A549 (cell line): Measurements from ENCODE around the gene HTRA3. TPM values are rescaled to one million over a fixed set of nuclear protein-coding genes. Genes with fewer than 3 reads are reported as not detected.

ENCODE experiments used
- ATAC-seq, 2 experiments: fragments of 200-7000 bp in 1 of 2; fragments of >200 bp in 1 of 2; cut with Nextera tagmentation in 1 of 2; cut with Tn5 transposase in 1 of 2; 3 replicates each; pipeline versions ENCODE4 v1.8.0 to v1.9.1; 2018 to 2020; ENCODE audit warnings: mild to moderate bottlenecking in 1 of 2, moderate library complexity in 1 of 2
- CTCF ChIA-PET: fragments of 300-600 bp; sonication (Branson Sonifier 250); formaldehyde crosslinking; extraction: SDS; loops from one replicate; lab custom pipeline; 2021; ENCODE audit warnings: antibody characterized with exemption, inconsistent platforms; lab: Yijun Ruan, JAX
- POLR2A ChIA-PET: fragments of 350-600 bp; formaldehyde crosslinking; extraction: SDS; loops from one replicate; lab custom pipeline; 2021; ENCODE audit warnings: antibody characterized with exemption, inconsistent platforms; lab: Yijun Ruan, JAX
- DNase-seq, 2 experiments: peaks; one replicate each; pipeline versions ENCODE4 v3.0.0 to v3.0.0-alpha.2; 2011 to 2016; ENCODE audit warnings: low read depth in 1 of 2, low spot score in 1 of 2
- FAIRE-seq: peaks from 2 replicates; lab custom pipeline; 2011; peaks lifted over from hg19 to GRCh38; lab: Jason Lieb, UNC
- H3K27ac ChIP-seq, 2 experiments: fragments of >200 bp; sonication (Bioruptor Twin); formaldehyde crosslinking; 3 replicates each; pipeline ENCODE4 v1.5.1; 2016 to 2017
- H3K4me1 ChIP-seq: fragments of >200 bp; sonication (Bioruptor Twin); formaldehyde crosslinking; 3 replicates; pipeline ENCODE4 v1.6.1; 2016
- H3K4me2 ChIP-seq: fragments of >200 bp; sonication (Bioruptor Twin); formaldehyde crosslinking; 3 replicates; pipeline ENCODE4 v1.6.1; 2016
- H3K4me3 ChIP-seq: fragments of >200 bp; sonication (Bioruptor Twin); formaldehyde crosslinking; 3 replicates; pipeline ENCODE4 v1.5.1; 2016
- H3K9me3 ChIP-seq: fragments of >200 bp; sonication (Bioruptor Twin); formaldehyde crosslinking; 3 replicates; pipeline ENCODE4 v1.6.1; 2016
- CBX2 ChIP-seq: fragments of 200-600 bp; sonication (generic); IDR thresholded peaks from 2 replicates; pipeline ENCODE4 v1.6.1; 2016; ENCODE audit warnings: low read depth, mild to moderate bottlenecking, borderline replicate concordance
- CHD4 ChIP-seq: fragments of 200-600 bp; sonication (generic); IDR thresholded peaks from 2 replicates; pipeline ENCODE4 v1.6.1; 2016; ENCODE audit warnings: antibody characterized with exemption, mild to moderate bottlenecking, borderline replicate concordance
- EHF ChIP-seq: fragments of 250-450 bp; sonication (Bioruptor Pico); IDR thresholded peaks from 2 replicates; pipeline ENCODE4 v1.5.0; 2020; ENCODE audit warnings: mild to moderate bottlenecking
- EHMT2 ChIP-seq: fragments of 200-600 bp; sonication (generic); IDR thresholded peaks from 2 replicates; pipeline ENCODE4 v1.6.1; 2016; ENCODE audit warnings: antibody characterized with exemption, low read depth, mild to moderate bottlenecking, moderate library complexity
- EP300 ChIP-seq, 2 experiments: fragments of >200 bp; sonication (Bioruptor Twin); formaldehyde crosslinking; IDR thresholded peaks; 2 replicates in 1 of 2; 3 replicates in 1 of 2; pipeline ENCODE4 v1.6.1; 2016 to 2017
- KDM1A ChIP-seq: fragments of 200-600 bp; sonication (generic); IDR thresholded peaks from 2 replicates; pipeline ENCODE4 v1.6.1; 2016; ENCODE audit warnings: low read depth, mild to moderate bottlenecking
- MAFK ChIP-seq: fragments of 450-650 bp; IDR thresholded peaks from 2 replicates; pipeline ENCODE4 v1.6.1; 2014; ENCODE audit not compliant: partially characterized antibody
- MAZ ChIP-seq: fragments of 150-350 bp; IDR thresholded peaks from 2 replicates; pipeline ENCODE4 v1.6.1; 2014; ENCODE audit warnings: antibody characterized with exemption, low read depth, low read length, borderline replicate concordance
- NFE2L2 ChIP-seq: fragments of 150-350 bp; conservative IDR thresholded peaks from 2 replicates; pipeline ENCODE4 v1.6.1; 2014; ENCODE audit warnings: low read length
- NPAS2 ChIP-seq: fragments of 250-450 bp; sonication (Bioruptor Pico); IDR thresholded peaks from 2 replicates; pipeline ENCODE4 v1.8.0; 2022; ENCODE audit warnings: mild to moderate bottlenecking, moderate library complexity, borderline replicate concordance
- POLR2A ChIP-seq: IDR thresholded peaks from 2 replicates; pipeline ENCODE4 v1.6.1; 2012; ENCODE audit warnings: mild to moderate bottlenecking, low read length
- POLR2AphosphoS2 ChIP-seq: conservative IDR thresholded peaks from 2 replicates; pipeline ENCODE4 v1.6.1; 2012; ENCODE audit warnings: low read length, improper control_type of control experiment, inconsistent platforms
- RAD21 ChIP-seq, 2 experiments: fragments of >200 bp in 1 of 2; sonication (Bioruptor Twin) in 1 of 2; formaldehyde crosslinking in 1 of 2; IDR thresholded peaks in 1 of 2; conservative IDR thresholded peaks in 1 of 2; 2 replicates in 1 of 2; 3 replicates in 1 of 2; pipeline ENCODE4 v1.6.1; 2012 to 2018; ENCODE audit warnings: inconsistent platforms in 1 of 2
- RCOR1 ChIP-seq: fragments of 150-350 bp; IDR thresholded peaks from 2 replicates; pipeline ENCODE4 v1.6.1; 2014; ENCODE audit warnings: antibody characterized with exemption, low read length, low read depth
- RNF2 ChIP-seq: fragments of 200-600 bp; sonication (generic); IDR thresholded peaks from 2 replicates; pipeline ENCODE4 v1.6.1; 2016; ENCODE audit warnings: low read depth, mild to moderate bottlenecking, antibody characterized with exemption, moderate library complexity, borderline replicate concordance
- TFCP2L1 ChIP-seq: fragments of 250-450 bp; sonication (Bioruptor Pico); IDR thresholded peaks from 2 replicates; pipeline ENCODE4 v1.5.0; 2021; ENCODE audit warnings: mild to moderate bottlenecking
- TP53 ChIP-seq: fragments of 250-450 bp; sonication (Bioruptor Pico); IDR thresholded peaks from 2 replicates; pipeline ENCODE4 v1.5.0; 2021; ENCODE audit warnings: mild to moderate bottlenecking, moderate library complexity
- ZC3H11A ChIP-seq: fragments of 450-650 bp; IDR thresholded peaks from 2 replicates; pipeline ENCODE4 v1.6.1; 2014; ENCODE audit warnings: antibody characterized with exemption, mild to moderate bottlenecking
- ZFP36 ChIP-seq: fragments of 450-650 bp; IDR thresholded peaks from 2 replicates; pipeline ENCODE4 v1.6.1; 2014; ENCODE audit warnings: borderline replicate concordance; ENCODE audit not compliant: partially characterized antibody
- ZSCAN20 ChIP-seq: fragments of 250-450 bp; sonication (Bioruptor Pico); IDR thresholded peaks from 2 replicates; pipeline ENCODE4 v1.8.0; 2022; ENCODE audit warnings: mild to moderate bottlenecking, moderate library complexity
- WGBS: methylation state at CpG from one replicate; pipeline ENCODE4 v1.1.6; 2017; ENCODE audit errors: missing lambda C conversion rate; 5-methylcytosine and 5-hydroxymethylcytosine counted together
- polyA plus RNA-seq, 4 experiments: library from polyadenylated mRNA; depleted of rRNA in 3 of 4; stranded (reverse); fragments of >200 nt; fragmentation: RNase III in 1 of 4; extraction: RNeasy Plus Mini Kit Qiagen cat#74134 plus additional on column Dnase treatment in 1 of 4; gene quantifications; 2 replicates in 3 of 4; 3 replicates in 1 of 4; pipeline ENCODE4 v1.2.3, GENCODE V29; 2011 to 2017
- TF ChIP-seq, protein P1 (sequence below): fragments of >200 bp; sonication (Bioruptor Twin); formaldehyde crosslinking; IDR thresholded peaks from 3 replicates; pipeline ENCODE4 v1.6.1; 2016
- TF ChIP-seq, protein P2 (sequence below): fragments of 450-650 bp; IDR thresholded peaks from 2 replicates; pipeline ENCODE4 v1.6.1; 2014; ENCODE audit warnings: antibody characterized with exemption
- TF ChIP-seq, protein P3 (sequence below): fragments of 200-600 bp; sonication (generic); IDR thresholded peaks from 2 replicates; pipeline ENCODE4 v1.6.1; 2016; ENCODE audit warnings: antibody characterized with exemption, mild to moderate bottlenecking, moderate library complexity
- TF ChIP-seq, protein P4 (sequence below): fragments of 150-350 bp; IDR thresholded peaks from 2 replicates; pipeline ENCODE4 v1.6.1; 2014; ENCODE audit warnings: low read depth, mild to moderate bottlenecking, low read length
- TF ChIP-seq, protein P5 (sequence below): IDR thresholded peaks from 2 replicates; pipeline ENCODE4 v1.6.1; 2012

HTRA3 gene
- polyA plus RNA-seq, 2 of the 4 experiments (the other 2 are of a cell fraction) = 4.6 to 7.4 TPM

DNA sequence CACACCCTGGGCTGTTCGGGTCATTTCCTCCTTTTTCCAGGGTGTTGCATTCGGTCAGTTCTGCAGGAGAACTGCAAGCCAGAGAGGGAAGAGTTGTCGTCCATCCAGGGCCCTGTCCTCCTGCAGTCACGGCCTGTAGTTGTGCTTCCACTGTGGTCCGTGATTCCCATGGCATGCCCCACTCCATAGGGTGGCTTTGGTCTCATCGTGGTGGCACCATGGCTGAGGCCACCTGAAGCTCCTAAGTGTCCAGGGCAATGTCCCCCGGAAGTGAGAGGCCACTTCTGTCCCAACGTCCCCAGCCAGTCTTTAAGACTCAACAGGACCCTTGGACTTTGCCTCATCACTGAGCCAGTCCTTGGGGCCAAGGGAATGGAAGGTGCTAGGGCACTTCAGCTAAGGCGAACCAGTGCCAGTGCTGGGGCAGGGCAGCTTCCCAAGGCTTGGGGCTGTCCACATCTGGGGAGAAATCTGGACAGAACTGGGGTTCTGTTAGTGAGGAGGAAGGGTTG, 83.7 kb downstream of the HTRA3 start (continued):
- TF ChIP-seq, protein P1, sequence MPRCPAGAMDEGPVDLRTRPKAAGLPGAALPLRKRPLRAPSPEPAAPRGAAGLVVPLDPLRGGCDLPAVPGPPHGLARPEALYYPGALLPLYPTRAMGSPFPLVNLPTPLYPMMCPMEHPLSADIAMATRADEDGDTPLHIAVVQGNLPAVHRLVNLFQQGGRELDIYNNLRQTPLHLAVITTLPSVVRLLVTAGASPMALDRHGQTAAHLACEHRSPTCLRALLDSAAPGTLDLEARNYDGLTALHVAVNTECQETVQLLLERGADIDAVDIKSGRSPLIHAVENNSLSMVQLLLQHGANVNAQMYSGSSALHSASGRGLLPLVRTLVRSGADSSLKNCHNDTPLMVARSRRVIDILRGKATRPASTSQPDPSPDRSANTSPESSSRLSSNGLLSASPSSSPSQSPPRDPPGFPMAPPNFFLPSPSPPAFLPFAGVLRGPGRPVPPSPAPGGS = no peak
- TF ChIP-seq, all 56 proteins: peak for 0

DNA sequence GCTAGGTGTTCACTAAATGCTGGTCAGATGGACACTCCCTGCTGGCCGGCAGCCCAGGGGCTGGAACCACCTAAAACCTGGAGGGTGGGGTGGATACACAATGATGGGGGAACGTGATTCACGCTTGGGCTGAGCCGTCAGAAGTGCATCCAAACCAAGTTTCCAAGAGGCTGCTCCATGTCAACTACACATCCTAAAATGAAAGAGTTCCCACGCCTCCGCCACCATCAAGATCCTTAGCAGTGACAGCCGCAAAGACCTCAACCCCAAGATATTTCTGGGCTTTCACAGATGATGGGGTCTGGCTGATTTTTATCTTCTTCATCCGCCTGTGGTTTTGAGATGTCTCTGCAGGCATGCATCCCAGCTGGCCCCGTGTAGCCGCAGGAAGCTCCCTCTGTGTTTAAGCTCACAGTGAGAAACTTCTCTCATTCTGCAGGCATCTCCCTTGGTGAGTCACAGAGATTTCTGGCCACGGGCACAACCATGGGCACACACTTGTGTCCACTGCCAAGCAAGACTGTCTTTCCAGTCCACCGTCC, 84.4 kb downstream of the HTRA3 start:
- FAIRE-seq (no peak), ATAC-seq (no peak), DNase-seq (no peak)
- POLR2A ChIA-PET = no interaction called here
- Histone ChIP-seq H3K4me3 (no peak overlapping the region), H3K9me3 (no peaks in the 10 kb centered on the region), H3K4me2 (no peak overlapping the region), H3K4me1 (peaks cover 6% of the 10 kb centered on the region; the same call in 2 of the 3 replicates), H3K27ac (no peak overlapping the region)
- CTCF ChIA-PET = no interaction called here
- WGBS = 94% methylated on average over 12 of the region's 12 CpGs
- no peak for TF ChIP-seq EP300 (IDR thresholded peaks at IDR 0.05)
- TF ChIP-seq NFE2L2 = no peak
- no peak for TF ChIP-seq NPAS2
- TF ChIP-seq KDM1A = no peak
- TF ChIP-seq, protein P2, sequence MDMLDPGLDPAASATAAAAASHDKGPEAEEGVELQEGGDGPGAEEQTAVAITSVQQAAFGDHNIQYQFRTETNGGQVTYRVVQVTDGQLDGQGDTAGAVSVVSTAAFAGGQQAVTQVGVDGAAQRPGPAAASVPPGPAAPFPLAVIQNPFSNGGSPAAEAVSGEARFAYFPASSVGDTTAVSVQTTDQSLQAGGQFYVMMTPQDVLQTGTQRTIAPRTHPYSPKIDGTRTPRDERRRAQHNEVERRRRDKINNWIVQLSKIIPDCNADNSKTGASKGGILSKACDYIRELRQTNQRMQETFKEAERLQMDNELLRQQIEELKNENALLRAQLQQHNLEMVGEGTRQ = no peak
- no peak for TF ChIP-seq RCOR1
- no peak for TF ChIP-seq MAFK
- no peak for TF ChIP-seq RAD21 (conservative IDR thresholded peaks at IDR 0.05 in 1 of 2, IDR thresholded peaks at IDR 0.05 in 1 of 2)
- TF ChIP-seq CBX2 = no peak
- no peak for TF ChIP-seq TP53 (CRISPR knock-in tag)
- TF ChIP-seq CHD4 = no peak
- TF ChIP-seq, protein P3, sequence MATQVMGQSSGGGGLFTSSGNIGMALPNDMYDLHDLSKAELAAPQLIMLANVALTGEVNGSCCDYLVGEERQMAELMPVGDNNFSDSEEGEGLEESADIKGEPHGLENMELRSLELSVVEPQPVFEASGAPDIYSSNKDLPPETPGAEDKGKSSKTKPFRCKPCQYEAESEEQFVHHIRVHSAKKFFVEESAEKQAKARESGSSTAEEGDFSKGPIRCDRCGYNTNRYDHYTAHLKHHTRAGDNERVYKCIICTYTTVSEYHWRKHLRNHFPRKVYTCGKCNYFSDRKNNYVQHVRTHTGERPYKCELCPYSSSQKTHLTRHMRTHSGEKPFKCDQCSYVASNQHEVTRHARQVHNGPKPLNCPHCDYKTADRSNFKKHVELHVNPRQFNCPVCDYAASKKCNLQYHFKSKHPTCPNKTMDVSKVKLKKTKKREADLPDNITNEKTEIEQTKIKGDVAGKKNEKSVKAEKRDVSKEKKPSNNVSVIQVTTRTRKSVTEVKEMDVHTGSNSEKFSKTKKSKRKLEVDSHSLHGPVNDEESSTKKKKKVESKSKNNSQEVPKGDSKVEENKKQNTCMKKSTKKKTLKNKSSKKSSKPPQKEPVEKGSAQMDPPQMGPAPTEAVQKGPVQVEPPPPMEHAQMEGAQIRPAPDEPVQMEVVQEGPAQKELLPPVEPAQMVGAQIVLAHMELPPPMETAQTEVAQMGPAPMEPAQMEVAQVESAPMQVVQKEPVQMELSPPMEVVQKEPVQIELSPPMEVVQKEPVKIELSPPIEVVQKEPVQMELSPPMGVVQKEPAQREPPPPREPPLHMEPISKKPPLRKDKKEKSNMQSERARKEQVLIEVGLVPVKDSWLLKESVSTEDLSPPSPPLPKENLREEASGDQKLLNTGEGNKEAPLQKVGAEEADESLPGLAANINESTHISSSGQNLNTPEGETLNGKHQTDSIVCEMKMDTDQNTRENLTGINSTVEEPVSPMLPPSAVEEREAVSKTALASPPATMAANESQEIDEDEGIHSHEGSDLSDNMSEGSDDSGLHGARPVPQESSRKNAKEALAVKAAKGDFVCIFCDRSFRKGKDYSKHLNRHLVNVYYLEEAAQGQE = no peak
- TF ChIP-seq, all 56 proteins: peak for 0

DNA sequence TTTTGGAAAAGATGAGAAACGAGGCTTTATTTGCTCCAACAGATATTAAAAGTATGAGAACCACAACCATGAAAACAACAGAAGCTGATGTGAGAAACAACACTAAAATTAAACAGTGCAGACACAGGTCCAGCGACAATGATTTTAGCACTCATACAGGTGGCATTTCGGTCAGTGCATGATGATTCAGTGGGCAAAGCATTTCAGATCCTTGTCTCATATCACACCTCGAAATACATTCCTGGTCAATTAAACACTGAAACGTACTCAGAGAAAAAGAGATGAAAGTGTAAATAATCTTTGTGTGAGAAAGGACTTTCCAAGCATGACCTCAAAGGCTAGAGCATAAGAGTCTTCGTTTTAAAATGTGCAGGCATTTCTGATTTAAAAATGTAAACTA, 85.8 kb downstream of the HTRA3 start:
- WGBS = 29% methylated on average over 6 of the region's 6 CpGs
- H3K4me1 ChIP-seq = peaks cover 6% of the 10 kb centered on the region; the same call in 2 of the 3 replicates
- H3K4me3 ChIP-seq = no peak overlapping the region
- CTCF ChIA-PET = no interaction called here
- no peaks in the 10 kb centered on the region for H3K9me3 ChIP-seq
- POLR2A ChIA-PET = no interaction called here
- ATAC-seq (no peak), DNase-seq (no peak), FAIRE-seq (no peak)
- H3K4me2 ChIP-seq = peak overlapping the region; percentile 36; the same call in 2 of the 3 replicates
- H3K27ac ChIP-seq = no peak overlapping the region
- TF ChIP-seq POLR2A (no peak), NPAS2 (no peak), ZC3H11A (no peak), MAZ (no peak), EHMT2 (no peak), RNF2 (no peak), POLR2AphosphoS2 (no peak), ZSCAN20 (CRISPR knock-in tag) (no peak), EHF (CRISPR knock-in tag) (no peak), TFCP2L1 (CRISPR knock-in tag) (no peak), ZFP36 (no peak), NFE2L2 (no peak)
- TF ChIP-seq, protein P4, sequence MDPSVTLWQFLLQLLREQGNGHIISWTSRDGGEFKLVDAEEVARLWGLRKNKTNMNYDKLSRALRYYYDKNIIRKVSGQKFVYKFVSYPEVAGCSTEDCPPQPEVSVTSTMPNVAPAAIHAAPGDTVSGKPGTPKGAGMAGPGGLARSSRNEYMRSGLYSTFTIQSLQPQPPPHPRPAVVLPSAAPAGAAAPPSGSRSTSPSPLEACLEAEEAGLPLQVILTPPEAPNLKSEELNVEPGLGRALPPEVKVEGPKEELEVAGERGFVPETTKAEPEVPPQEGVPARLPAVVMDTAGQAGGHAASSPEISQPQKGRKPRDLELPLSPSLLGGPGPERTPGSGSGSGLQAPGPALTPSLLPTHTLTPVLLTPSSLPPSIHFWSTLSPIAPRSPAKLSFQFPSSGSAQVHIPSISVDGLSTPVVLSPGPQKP = no peak
- TF ChIP-seq, protein P5, sequence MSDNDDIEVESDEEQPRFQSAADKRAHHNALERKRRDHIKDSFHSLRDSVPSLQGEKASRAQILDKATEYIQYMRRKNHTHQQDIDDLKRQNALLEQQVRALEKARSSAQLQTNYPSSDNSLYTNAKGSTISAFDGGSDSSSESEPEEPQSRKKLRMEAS = no peak
- TF ChIP-seq, protein P1 = no peak
